C4-2B (cell line): Measurements from ENCODE around the gene SCLY.
A peak's percentile ranks its signal among the peaks of the same experiment; 100 is the strongest.

Source experiments
- H3K27ac ChIP-seq: fragments of 450-650 bp; 2 replicates; pipeline ENCODE4 v1.5.1; 2017
- CTCF ChIP-seq: fragments of 450-650 bp; conservative IDR thresholded peaks from 2 replicates; pipeline ENCODE4 v1.5.1; 2017; ENCODE audit warnings: mild to moderate bottlenecking
- ZFX ChIP-seq: fragments of 450-650 bp; IDR thresholded peaks from 2 replicates; pipeline ENCODE4 v1.6.1; 2017

SCLY gene

GRCh38 chr2:238096311-238097011 lies 35.7 kb downstream of the SCLY start:
- no peak for TF ChIP-seq CTCF
- no peak for TF ChIP-seq ZFX
- peak overlapping the region; percentile 34; the same call in 1 of the 2 replicates for H3K27ac ChIP-seq

GRCh38 chr2:238097201-238097987 lies 36.6 kb downstream of the SCLY start:
- peak overlapping the region; percentile 1; the same call in 1 of the 2 replicates for H3K27ac ChIP-seq

GRCh38 chr2:238097988-238098871 lies 37.4 kb downstream of the SCLY start:
- peak overlapping the region; percentile 64 for H3K27ac ChIP-seq
- TF ChIP-seq ZFX, result no peak
- no peak for TF ChIP-seq CTCF

More at GRCh38 chr2:238097201-238097987, 36.6 kb downstream of the SCLY start:
- TF ChIP-seq ZFX (no peak), CTCF (no peak)

- H3K27ac ChIP-seq, result peak overlapping the region; percentile 64
- no peak for TF ChIP-seq CTCF
- no peak for TF ChIP-seq ZFX
Observed at GRCh38 chr2:238098901-238099713, 38.3 kb downstream of the SCLY start.

- no peak overlapping the region; the same call in 1 of the 2 replicates for H3K27ac ChIP-seq
- TF ChIP-seq ZFX (no peak), CTCF (no peak)
Observed at GRCh38 chr2:238099714-238100048, 38.9 kb downstream of the SCLY start.

- peak within 1 kb of the TSS; percentile 64; the same call in 1 of the 2 replicates for H3K27ac ChIP-seq
- TF ChIP-seq CTCF (no peak), ZFX (no peak)
Observed at GRCh38 chr2:238100049-238100820, 39.4 kb downstream of the SCLY start, which contains the start of gene ESPNL. Gene ESPNL (plus strand): TSS chr2:238100340. CDS start chr2:238100420, 80 bp downstream.
